CD4-positive, alpha-beta T cell treated with Interleukin-4 for 1 hour (primary cell): ENCODE data around the gene GSTO1.
"Not testable (repeated sequence)": the region's sequence is repeated elsewhere in the genome, so short reads cannot be mapped to it uniquely, and the experiment has no call there.

ENCODE experiments used
- DNase-seq, 2 donors: peaks; one replicate each; pipeline ENCODE4 v3.0.0-alpha.2; 2020 to 2022

The GSTO1 gene

DNA sequence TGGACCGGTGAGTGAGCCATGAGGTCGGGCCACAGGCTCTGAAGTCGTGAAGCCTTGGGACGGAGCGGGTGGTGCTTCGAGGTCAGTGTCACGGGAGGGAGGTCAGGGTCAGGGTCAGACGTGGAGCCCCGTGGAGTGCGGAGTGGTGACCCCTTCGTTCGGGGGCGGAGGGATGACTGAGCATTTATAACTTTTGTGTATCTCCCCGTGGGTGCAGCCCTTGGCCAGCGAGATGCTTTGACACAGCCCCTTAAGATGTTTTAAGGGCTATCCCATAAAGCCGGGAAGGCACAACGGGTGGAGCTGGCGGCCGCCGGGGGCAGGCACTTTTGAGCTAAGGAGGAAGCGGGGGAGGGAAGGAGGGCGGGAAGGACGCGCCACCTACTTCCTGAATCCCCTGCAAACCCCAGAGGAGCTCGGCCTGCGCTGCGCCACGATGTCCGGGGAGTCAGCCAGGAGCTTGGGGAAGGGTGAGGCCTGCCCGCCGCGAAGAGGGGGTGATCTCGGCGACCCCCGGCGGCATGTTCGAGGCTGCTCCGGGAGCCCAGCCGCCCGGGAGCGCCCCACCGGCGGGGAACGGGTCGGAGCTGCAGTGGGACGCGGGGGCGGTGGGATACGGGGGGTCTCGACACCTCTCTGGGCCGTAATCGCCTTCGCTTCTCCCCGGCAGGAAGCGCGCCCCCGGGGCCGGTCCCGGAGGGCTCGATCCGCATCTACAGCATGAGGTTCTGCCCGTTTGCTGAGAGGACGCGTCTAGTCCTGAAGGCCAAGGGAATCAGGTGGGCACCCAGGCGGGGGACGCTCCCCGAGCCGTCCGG lies at the start of gene GSTO1:
Gene GSTO1, plus strand, starts transcription at position 400 of the 818 bp plus-strand sequence. Its CDS starts 37 bp downstream, at position 437.
- DNase-seq, result peak; percentile 41 to 70

DNA sequence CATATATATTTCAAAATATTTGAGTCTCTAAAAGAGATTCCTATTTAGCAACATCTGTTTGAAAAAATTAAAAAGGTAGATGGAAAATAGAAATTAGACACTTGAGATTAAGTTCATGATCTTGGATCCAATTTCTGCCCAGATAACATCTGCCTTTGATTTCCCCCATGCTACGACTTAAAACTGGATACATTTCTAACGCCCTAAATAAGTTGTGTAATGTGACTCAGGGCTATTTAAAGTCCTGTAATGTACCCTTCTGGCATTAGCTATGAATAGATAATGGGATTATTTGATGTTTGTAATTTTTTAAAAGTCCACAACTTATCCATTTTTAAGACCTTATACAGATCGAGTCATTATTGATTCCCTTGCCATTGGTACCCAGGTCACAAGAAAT lies 46.0 kb upstream of the GSTO1 start:
- no peak for DNase-seq

DNA sequence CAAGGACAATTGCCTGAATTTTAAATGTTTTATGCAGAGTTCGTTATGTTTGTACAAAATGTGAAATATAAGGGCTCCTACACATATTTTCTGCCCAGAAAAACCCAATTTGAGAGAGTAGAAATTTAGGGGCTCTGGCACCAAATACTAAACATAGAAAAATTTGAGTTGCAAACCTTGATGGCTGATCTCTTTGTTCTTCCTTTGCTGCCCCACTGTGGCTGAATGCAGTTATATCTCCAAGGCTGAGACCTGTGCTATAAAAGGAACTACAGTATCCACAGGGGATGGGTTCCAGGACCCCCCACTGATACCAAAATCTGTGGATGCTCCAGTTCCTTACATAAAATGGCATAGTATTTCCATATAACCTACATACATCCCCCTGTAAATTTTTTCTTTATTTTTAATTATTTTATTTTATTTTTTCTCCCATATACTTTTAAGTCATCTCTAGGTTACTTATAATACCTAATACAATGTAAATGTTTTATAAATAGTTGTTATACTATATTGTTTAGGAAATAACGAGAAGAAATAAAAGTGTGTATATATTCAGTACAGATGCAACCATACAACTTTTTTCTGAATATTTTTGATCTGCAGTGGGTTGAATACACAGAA lies 45.0 kb upstream of the GSTO1 start:
- peak; percentile 32 to 51 for DNase-seq

DNA sequence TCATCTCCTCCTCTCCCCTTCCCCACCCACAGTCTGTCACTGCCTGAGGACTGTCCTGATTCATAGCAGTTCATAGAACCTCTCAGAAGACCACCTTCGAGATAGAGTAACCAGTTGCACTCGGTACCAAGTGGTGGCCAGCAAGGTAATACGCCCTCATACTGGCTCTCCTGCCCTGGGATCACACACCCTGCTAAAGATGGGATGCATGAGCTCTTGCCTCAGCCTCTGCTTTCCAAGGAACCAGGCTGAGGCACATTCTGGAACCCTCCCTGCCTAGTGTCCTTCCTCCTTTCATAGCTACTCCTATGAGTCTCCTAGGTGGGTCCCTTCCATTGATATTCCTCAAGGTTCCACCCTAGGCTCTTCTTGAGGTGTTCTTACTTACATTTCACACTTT lies 38.1 kb upstream of the GSTO1 start:
- no peak for DNase-seq

DNA sequence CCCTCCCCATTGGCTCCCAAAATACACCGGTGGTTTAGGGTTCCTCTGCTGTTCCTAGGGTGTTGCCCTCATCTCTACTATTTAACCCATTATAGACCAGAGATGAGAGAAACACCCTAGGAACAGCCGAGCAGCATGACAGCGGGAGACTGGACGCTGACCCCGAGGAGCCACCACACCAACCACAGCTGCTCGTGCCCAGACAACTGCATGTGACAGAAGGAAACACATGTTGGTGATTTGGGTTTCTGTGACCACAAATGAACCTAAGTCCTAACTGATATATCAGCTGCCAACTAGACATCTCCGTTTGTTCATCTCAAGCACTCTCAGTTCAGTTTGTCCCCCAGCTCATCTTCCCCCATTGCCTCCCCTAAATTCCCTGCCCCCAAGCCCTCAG lies 35.9 kb upstream of the GSTO1 start:
- DNase-seq, result no peak

DNA sequence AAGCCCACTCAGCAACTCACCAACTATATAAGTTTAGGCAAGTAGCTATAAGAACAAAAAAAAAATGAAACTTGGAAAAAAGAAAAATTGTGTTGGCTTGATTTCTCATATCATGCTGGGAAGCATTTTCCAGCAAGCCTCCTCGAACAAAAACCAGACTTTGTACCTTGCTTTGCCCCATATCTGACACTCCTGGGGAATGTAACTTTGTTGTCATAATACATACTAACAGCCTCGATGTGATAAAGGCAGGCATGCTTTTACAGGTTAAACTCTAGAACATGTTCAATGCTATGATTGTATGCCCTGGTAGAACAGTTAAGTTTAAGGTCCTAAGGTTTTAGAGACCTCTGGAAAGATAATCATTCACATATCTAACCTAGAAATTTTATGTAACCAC lies 34.2 kb upstream of the GSTO1 start:
- DNase-seq, result no peak

DNA sequence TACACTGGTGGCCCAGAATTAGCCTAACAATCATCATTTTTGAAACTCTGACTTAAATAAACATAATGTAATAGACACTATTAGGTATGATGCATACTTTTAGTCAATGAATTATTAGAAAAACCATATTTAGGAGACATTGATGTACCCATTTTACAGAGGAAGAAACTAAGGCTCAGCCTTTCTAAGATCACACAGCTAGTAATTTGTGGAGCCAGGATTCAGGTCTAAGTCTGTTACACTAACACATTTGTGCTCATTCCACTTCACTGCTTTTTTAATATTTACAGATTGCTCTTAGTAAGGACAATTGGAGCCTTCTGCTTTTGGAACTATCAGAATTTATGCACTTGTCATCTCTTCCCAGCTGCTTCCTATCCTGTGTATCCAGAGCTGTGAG lies 31.4 kb upstream of the GSTO1 start:
- DNase-seq, result no peak

DNA sequence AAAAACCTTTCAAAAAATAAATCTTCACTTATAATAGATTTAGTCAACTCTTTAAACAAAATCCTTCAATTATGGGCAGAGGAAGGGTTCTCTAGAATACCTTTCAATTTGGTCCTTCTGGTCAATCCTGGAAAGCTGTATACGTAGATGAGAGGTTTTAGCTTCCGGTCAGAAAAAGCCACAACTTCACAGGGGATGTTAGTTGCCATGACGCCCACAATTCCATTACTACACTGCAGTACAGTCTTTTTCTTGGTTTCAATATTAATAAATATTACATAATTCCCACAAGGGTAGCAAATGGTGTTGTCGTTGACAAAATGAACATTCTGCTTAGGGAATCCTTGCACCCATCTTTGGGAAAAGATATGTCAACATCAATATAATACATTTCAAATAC lies 24.2 kb upstream of the GSTO1 start:
- DNase-seq, result no peak

DNA sequence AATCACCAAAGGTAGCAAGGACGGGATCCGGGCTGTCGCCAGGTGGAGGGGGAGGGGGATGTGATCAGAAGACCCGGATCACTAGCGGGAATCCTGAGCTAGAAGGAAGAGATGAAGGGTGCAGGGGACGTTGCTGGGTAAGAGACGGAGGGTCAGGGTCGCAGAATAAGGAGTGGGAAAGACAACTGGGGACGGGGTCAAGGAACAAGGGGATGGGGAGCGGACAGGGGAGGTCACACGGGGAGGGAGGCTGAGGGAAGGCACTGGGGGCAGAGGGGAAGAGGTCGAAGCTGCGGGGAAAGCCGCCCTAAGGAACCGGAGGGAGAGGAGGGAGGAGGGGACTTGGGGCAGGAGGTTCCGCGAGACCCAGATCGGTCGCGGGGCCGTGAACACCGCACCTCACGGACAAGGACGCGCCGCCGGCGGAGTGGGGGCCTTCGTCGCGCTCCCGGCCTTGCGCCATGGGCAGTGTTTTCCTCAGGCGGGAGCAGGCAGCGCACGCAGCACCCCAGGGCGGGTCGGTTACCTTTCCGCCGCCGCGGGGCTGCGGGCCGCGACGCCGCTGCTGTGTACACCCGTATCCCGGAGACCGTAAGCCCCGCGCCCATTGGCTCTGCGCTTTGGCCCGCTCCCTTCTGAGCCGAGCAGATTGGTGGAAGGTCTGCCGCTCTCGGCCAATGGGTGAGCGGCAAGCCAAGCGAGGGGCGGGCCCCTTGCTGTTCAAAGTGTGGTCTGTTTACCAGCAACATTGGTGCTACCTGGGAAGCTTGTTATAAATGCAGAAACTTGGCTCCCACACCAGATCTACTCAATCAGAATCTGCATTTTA lies 22.7 kb upstream of the GSTO1 start, which contains the start of gene CFAP43:
Gene CFAP43, minus strand, starts transcription at position 581 of the 829 bp plus-strand sequence. Its CDS starts 118 bp downstream, at position 463.
- peak; percentile 98 to 99 for DNase-seq

DNA sequence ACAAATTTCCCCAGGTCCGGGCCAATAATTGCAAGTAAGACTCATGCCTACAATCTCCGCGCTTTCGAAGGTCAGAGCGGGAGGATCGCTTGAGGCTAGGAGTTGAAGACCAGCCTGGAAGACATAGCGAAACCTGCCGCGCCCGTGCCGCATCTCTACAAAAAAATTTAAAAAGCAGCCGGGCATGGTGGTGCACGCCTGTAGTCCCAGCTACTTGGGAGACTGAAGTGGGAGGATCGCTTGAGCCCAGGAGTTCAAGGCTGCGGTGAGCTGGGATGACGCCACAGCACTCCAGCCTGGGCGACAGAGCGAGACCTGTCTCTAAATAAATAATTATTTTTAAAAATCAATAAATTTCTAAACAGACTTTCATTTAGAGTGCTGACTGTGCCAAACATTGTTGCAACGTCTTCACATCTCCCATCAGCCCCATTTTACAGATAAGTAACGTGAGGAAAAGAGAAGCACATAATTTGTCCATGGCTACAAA lies 22.0 kb upstream of the GSTO1 start:
- no peak for DNase-seq

DNA sequence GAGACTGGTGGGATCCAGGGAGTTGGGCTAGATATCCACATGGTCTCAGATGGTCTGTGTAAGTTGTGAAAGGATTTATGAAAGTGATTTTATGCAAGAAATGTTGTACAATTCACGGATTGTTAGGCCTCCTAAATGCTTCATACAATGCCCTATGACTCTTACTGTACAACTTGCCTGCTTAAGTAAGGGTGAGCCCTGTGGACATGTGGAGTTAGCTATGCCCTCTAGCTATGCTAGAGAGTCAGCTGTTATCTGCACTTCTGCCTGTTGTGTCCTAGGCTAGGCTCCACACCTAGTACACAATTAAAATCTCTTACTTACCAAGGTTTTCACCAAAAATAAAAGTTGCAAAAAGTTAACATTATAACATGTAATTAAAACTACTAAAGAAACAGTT lies 20.9 kb upstream of the GSTO1 start:
- no peak for DNase-seq

DNA sequence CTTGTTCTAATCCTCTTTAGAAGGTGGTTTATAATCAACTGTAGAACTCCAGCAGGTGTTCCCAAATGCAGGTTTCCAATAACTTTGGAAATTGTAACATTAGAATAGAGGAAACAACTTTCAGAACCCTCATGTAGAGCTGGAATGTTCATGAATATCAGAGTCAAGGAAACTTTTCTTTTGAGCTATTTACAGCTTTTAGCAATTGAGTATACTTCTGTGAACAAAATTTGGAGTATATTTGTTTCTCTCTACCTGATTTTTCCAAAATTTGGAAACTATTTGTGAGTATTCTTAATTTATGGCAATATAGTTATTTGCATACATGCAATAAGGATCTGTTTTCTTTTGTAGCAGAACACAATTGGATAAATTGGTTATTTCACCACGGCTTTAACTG lies 19.8 kb upstream of the GSTO1 start:
- DNase-seq, result no peak

DNA sequence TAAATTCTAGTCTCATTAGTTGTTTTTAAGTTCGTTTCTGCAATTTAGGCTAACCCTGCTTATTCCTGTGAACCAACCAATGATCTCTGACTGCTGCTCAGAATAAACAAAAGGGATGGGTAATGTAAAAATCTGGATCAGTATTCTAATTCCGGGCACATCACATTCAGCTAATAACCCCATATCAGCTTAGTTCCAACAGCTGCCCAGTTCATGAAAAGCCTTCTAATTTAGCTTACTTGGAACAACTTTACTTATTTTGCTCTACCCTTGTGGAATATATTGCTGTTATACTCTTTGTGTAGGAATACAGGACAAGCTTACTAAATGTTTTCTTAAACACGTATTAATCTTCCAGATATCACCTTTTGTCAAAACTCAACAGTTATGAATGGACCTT lies 18.9 kb upstream of the GSTO1 start:
- no peak for DNase-seq

DNA sequence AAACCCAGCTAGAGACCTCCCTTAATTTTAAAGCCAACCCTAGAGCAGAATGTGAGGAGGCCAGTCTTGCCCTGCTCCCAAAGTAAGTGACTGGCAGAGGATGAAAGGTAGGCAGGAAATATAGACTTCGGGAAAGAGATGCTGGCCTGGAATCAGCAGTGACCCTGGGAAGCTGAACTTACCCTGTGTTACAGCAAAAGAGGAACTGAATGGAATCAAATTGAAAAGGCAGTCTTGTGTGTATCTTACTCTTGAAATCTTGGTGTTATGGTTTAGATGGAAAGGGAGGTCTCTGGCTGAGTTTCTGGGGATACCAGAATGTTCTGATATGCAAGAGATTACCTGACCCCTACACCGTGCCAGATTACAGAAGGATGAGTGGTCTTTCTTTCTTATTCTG lies 14.6 kb upstream of the GSTO1 start:
- DNase-seq, result no peak

DNA sequence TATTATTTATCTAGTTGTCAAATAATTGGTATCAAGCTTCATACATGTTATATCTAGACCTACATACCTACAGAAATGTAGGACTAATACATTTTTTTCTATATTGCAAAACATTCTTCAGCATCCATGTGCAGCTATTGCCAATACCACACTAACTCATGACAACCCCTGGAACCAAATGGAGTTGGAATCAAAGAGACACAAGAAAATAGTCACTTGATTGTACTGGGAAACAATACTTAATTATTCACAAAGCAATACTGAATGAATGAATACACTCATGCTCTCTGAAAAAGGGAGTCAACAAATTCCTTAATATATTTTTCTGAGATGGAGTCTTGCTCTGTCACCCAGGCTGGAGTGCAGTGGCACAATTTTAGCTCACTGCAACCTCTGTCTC lies 12.1 kb upstream of the GSTO1 start:
- no peak for DNase-seq

DNA sequence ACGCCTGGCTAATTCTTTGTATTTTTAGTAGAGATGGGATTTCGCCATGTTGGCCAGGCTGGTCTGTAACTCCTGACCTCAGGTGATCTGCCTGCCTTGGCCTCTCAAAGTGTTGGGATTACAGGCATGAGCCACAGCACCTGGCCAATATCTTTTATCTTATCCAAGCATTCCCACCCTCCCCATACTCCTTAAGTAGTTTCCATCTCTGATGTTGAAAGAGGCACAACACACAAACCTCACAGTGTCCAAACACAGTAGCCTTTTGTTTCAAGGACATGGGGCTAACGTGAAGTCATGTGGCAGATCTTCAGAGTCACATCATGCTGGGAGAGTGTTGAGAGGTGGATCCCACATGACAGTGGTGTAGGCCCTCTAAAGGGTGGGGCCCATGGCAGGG lies 11.7 kb upstream of the GSTO1 start:
- not testable (repeated sequence) for DNase-seq

DNA sequence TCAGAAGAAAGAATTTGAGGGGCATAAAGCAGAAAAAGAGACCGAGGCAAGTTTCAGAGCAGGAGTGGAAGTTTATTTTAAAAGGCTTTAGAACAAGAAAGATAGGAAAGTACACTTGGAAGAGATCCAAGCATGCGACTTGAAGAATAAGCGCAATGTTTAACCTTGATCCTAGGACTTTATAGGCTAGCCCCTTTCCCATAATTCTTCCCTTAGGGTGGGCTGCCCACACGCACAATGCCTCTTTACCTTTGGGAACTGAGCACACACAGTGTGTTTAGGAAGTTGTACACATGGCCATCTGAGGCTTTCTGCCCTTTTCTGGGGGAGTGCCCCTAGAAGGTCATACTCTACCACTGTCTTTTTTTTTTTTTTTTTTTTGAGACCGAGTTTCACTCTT lies 11.2 kb upstream of the GSTO1 start:
- DNase-seq, result no peak

DNA sequence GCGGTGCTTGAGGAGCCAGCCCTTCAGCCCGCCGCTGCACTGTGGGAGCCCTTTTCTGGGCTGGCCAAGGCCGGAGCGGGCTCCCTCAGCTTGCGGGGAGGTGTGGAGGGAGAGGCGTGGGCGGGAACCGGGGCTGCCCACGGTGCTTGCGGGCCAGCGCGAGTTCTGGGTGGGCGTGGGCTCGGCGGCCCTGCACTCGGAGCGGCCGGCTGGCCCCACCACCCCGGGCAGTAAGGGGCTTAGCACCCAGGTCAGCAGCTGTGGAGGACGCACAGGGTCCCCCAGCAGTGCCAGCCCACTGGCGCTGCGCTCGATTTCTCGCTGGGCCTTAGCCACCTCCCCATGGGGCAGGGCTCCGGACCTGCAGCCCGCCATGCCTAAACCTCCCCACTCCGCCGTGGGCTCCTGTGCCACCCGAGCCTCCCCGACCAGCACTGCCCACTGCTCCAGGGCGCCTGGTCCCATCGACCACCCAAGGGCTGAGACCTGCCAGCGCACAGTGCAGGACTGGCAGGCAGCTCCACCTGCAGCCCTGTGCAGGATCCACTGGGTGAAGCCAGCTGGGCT lies 9.5 kb upstream of the GSTO1 start:
- DNase-seq, result no peak

DNA sequence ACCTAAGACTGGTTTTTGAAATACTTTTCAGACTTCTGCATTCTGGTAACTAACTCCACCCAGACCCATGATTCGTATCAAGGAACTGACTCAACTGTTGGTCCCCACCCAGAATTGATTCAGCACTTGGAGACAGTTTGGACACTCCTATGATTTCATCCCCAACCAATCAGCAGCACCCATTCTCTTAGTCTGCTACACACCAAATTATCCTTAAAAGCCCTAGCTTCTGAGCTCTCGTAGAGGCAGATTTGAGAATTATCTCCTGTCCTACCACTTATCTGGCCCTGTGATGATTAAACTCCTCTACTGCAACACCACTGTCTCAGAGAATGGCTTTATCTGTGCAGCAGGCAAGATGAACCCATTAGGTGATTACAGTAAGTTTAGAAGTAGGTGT lies 7.7 kb upstream of the GSTO1 start:
- peak; percentile 17 to 74 for DNase-seq

DNA sequence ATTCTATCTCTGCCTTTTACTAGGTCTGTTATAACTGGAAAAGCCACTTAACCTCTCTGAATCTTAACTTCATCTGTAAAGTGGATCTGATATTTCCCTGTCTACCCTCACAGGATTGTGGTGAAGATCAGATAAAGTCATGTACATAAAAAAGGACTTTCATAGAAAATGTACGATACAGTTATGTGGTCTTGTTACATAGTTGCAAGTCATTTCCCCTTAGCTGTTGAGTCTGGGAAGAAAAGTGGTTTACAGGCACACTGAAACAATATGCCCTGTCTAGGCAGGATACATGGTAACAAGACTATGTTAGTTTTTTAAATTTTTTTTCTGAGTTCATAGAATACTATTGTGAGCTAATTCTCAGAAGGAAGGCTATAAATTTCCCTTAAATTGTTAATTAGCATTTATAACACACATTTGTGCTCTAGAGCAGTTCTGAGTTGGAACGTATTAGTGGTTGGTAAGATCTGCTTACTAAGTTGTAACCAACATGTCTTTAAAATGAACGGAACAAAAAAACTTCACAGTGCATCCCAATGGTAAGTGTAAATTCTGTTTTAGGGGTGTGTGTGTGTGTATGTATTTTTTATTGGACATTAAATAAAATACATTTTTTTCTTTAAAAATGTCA lies 7.1 kb upstream of the GSTO1 start:
- no peak for DNase-seq

DNA sequence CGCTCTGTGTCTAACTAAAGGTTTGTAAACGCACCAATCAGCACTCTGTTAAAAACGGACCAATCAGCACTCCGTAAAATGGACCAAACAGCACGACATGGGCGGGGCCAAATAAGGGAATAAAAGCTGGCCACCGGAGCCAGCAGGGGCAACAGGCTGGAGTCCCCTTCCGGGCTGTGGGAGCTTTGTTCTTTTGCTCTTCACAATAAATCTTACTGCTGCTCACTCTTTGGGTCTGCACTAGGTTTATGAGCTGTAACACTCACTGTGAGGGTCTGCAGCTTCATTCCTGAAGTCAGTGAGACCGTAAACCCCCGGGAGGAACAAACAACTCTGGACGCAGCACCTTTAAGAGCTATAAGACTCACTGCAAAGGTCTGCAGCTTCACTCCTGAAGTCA lies 5.8 kb upstream of the GSTO1 start:
- DNase-seq, result not testable (repeated sequence)

DNA sequence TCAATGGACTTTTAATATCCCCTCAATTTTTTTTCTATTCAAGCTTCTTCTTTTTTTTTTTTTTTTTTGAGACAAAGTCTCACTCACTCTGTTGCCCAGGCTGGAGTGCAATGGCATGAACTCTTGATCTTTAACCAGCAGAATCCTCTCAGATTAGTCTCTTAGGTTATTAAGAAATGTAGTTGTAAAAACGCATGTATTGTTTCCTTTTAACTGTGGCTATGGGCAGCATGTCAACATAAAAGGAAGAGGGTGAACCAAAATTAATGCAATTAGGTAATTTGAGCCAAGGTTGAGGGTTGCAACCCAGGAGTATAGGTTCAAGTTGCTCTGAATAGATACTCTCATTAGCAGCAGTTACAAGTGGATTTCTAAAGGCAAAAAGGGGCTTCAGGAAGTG lies 4.3 kb upstream of the GSTO1 start:
- no peak for DNase-seq

DNA sequence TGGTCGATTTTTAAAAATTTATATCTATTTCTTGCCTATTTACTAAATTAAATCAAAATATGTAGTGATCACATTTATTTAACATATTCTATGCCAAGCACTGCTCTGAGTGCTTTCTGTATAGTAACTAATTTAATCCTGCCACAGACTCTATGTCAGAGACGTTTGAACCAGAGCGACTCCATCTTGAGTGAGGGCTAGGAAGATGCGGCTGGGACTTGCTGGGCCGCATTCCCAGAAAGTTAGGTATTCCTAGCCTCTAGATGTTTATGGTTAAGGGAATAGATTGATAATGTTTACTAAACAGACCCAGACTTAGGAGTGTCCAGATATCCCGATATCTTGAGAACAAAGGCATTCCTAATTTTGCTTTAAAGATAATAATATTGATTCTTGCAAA lies 3.2 kb upstream of the GSTO1 start:
- no peak for DNase-seq
